Measurements from ENCODE around the gene RBM11. TPM values are rescaled to one million over a fixed set of nuclear protein-coding genes. Genes with fewer than 3 reads are reported as not detected.

The RBM11 gene
- total RNA-seq, 1 experiment from 2014 or later, result 1.7 TPM

GRCh38 chr21:14235101-14235500 lies 19.1 kb downstream of the RBM11 start:
- Histone ChIP-seq H3T11ph (ENCODE audit: low read length) (no peak overlapping the region), H2AK5ac (ENCODE audit: insufficient read length, low read length) (no peak overlapping the region), H3K14ac (ENCODE audit: insufficient read depth, low read length) (no peak overlapping the region), H2AFZ (ENCODE audit: low read length) (no peak overlapping the region), H3K18ac (ENCODE audit: insufficient read length, low read depth, low read length) (no peak overlapping the region), H3K79me2 (ENCODE audit: insufficient read depth, low read length) (no peaks in the 10 kb centered on the region), H3K23ac (ENCODE audit: insufficient read length, low read depth, low read length) (no peak overlapping the region), H4K91ac (ENCODE audit: insufficient read length, low read depth, low read length) (no peak overlapping the region), H3K56ac (ENCODE audit: insufficient read length, low read depth, low read length) (no peak overlapping the region), H3K9me3 (ENCODE audit: control insufficient read depth, low read depth, low read length) (no peaks in the 10 kb centered on the region), H2BK20ac (ENCODE audit: low read depth, low read length, poor library complexity, severe bottlenecking) (no peak overlapping the region), H3K4me2 (ENCODE audit: insufficient read depth, insufficient read length, low read length) (no peak overlapping the region), H4K5ac (ENCODE audit: insufficient read length, low read depth, low read length) (no peak overlapping the region), H2BK12ac (ENCODE audit: insufficient read length, low read depth, low read length) (no peak overlapping the region), H3K27me3 (ENCODE audit: insufficient read depth, low read length) (no peaks in the 10 kb centered on the region), H3K4me1 (ENCODE audit: insufficient read depth, low read length) (no peaks in the 10 kb centered on the region; the same call in 1 of the 2 replicates), H3K23me2 (ENCODE audit: insufficient read length, low read depth, low read length, poor library complexity, severe bottlenecking) (no peaks in the 10 kb centered on the region), H3K4ac (ENCODE audit: low read depth, low read length) (no peak overlapping the region), H3K9ac (ENCODE audit: extremely low read depth, insufficient read length, low read length) (no peak overlapping the region), H3K27ac (ENCODE audit: insufficient read length, low read depth, low read length) (no peak overlapping the region), H4K20me1 (ENCODE audit: control insufficient read depth, insufficient read depth, insufficient read length) (no peaks in the 10 kb centered on the region), H4K8ac (replicated peaks; ENCODE audit: insufficient read length, low read depth, low read length) (no peak overlapping the region), H2BK120ac (ENCODE audit: low read depth, low read length, poor library complexity, severe bottlenecking) (no peak overlapping the region), H2BK15ac (ENCODE audit: low read depth, low read length) (no peak overlapping the region), H3K79me1 (ENCODE audit: insufficient read depth, low read depth, low read length, poor library complexity, severe bottlenecking) (no peaks in the 10 kb centered on the region), H2BK5ac (ENCODE audit: insufficient read length, low read length) (no peak overlapping the region)
- no peak overlapping the region for H3K4me3 Mint-ChIP-seq
- no peaks in the 10 kb centered on the region for H3K4me1 Mint-ChIP-seq
- peaks cover 65 to 72% of the 10 kb centered on the region in 2 experiments for H3K9me3 Mint-ChIP-seq
- no peak overlapping the region for H3K27ac Mint-ChIP-seq
- WGBS (ENCODE audit: extremely low coverage, insufficient read length, low lambda C conversion rate), result no CpG with 5 or more reads among the region's 5 CpGs
- H3K36me3 Mint-ChIP-seq (ENCODE audit: insufficient read depth in 1 of 3, low read depth in 3 of 3), result peaks cover 0 to 6% (median 5%) of the 10 kb centered on the region in 3 experiments; a peak in 5 of 7 replicates
- DNase-seq, result no peak
- TF ChIP-seq CTCF (conservative IDR thresholded peaks at IDR 0.05), result no peak
- no peaks in the 10 kb centered on the region for H3K27me3 Mint-ChIP-seq (ENCODE audit: low read depth)
